Activated T-cell treated with anti-CD3 and anti-CD28 coated beads for 1 hour (primary cell): ENCODE results near the gene PTPMT1.

ENCODE experiments used
- DNase-seq: peaks from one replicate; pipeline ENCODE4 v3.0.0-alpha.2; 2020; ENCODE audit warnings: low read depth

The PTPMT1 gene

DNA sequence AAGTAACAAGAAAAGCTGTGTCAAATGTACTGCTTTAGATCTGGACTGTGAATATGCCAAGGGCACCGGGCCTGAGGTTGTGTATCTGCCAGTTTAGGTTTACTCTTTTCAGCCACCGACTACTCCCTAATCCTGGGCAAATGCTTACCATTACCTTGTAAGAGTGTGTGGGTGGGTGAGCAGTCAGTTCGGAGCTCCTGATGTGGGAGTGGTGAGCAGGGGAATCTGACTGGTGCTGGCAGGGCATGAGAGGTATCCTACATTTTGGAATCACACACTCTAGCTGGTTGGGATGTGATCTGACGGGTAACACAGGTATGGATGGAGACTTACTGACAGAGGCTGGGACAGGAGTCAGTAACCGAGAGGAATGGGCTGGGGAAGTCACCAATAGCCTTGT, 18.4 kb downstream of the PTPMT1 start:
- no peak for DNase-seq

DNA sequence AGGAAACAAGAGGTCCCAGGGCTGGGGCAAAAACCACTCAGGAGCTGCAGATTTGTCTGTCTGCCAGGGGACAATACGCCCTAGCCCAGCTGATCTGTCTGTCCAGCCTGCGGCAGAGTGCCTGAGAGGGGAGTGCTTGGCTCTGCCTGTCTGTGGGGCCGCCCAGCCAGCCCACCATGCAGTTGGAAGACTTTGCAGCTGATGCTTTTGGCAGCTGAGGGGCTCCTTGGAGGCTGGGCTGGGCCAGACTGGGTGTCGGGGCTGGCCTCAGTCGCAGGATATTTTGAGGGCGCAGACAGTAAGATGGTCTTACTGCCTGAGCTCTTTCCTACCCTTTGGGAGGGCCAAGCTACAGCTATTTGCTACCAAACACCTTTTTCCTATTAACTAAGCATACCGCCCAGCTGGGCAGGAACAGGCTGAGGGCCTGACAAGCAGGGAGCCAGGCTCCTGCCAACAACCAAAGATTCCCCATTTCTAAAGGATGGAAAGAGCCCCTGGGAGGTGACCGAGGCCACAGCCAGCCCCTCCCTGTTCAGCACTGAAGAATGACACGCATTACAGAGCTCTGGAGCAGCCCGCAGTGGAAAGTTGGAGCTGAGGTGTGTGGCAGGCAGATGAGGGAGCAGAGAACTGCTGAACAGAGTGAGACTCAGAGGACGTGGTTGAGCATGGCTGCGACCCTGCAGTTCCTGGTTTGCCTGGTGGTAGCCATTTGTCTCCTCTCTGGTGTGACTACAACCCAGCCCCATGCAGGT, 20.9 kb downstream of the PTPMT1 start, which contains the start of gene FAM180B:
FAM180B (plus strand) TSS at position 581 of the 758 bp plus-strand sequence; CDS start at position 672, 91 bp downstream.
- DNase-seq: no peak

GRCh38 chr11:47587039-47587716, 21.8 kb downstream of the PTPMT1 start:
- DNase-seq: no peak

- no peak for DNase-seq
Measured at GRCh38 chr11:47587723-47588326, 22.4 kb downstream of the PTPMT1 start.

DNA sequence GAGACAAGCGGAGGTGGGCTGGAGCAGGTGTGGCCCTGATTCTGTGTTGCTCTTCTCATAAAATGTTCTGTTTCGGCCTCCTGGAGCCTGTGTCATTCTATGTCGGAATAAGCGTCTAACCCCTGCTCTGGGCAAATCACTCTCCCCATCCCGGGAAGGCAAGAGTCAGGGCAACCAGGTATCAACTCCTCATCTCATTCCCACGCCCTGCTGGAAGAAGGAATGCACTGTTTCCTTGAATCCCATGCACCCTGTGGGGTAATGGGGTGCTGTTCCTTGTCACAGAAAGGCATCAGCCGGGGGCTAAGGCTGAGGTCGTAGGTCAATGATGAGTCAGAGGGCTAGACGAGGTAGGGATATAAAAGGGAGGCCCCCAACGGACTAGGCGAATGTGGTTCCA, 23.7 kb downstream of the PTPMT1 start:
- DNase-seq: no peak

DNA sequence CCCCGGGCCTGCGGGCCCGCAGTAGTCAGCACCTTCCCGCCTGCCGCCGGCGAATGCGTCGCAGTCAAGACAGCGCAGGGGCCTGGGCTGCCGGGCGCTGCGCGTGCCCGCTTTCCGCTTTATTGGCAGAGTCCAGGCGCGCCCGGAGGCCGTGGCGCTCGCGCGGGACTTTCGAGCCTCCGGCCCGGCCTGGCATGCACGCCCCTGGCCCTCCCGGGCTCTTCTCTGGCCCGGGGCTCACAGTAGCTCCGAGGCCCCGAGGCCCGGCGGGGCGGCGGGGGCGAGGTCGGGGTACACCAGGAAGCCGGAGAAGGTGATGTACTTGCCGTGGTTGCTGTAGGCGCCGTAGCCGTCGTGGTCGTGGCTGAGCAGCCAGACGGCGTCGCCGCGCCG, 24.2 kb downstream of the PTPMT1 start:
- no peak for DNase-seq

DNA sequence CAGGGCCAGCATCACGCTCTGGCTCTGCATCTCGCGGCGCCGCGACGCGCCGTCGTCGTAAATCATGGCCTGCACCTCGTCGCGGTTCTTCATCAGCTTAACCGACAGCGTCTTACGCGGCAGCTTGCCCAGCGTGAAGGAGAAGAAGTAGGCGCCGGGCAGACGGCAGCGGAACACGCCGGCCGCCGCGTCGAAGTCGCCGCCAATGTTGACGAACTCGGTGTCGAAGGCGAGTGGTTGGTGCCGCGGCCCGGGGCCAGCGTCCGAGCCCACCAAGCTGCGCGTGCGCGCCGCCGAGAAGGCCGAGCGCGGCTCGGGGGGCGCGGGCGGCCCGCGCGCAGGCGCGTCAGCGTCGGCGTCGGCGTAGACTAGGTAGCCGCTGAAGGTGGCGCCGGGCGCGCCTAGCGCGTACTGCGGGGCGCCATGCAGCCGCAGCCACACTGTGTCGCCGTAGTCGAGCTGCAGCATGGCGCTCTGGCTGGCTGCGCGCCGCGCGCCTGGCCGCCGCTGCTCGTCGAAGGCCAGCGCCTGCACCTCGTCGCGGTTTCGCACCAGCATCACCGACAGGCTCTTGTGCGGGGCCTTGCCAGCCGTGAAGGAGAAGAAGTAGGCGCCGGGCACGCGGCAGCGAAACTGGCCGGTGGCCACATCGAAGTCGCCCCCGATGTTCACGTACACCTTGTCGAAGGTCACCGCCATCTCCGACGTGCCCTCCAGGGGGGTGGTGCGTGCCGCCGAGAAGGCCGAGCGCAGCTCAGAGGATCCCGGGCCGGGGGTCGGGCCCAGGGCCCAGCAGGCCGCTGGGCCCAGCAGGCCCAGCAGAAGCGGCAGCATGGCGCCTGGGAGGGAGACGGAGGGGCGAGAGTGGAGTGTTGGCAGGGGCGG, 24.8 kb downstream of the PTPMT1 start:
- DNase-seq: no peak

DNA sequence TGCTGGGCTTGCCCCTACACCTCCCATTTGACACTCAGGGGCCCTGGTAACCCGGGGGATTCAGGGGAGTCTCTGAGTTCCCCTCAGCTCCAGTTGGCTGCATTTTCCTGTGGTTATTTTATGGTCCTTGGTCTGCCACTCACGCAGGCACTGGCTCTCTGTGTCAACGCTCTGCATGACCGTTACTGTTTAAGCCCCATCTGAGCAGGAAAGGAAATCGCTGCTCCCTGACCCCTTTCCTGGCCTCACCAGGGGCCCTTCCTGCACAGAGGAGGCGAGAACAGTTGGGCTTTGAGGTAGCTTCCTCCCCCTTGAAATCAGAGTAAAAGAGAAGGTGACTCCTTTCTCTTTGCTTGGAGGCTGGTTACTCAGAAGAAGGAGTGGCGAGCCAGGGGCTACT, 26.4 kb downstream of the PTPMT1 start:
- DNase-seq: no peak

- no peak for DNase-seq
Measured at GRCh38 chr11:47592251-47592650, 26.9 kb downstream of the PTPMT1 start.

- no peak for DNase-seq
Measured at GRCh38 chr11:47592970-47593369, 27.6 kb downstream of the PTPMT1 start.

DNA sequence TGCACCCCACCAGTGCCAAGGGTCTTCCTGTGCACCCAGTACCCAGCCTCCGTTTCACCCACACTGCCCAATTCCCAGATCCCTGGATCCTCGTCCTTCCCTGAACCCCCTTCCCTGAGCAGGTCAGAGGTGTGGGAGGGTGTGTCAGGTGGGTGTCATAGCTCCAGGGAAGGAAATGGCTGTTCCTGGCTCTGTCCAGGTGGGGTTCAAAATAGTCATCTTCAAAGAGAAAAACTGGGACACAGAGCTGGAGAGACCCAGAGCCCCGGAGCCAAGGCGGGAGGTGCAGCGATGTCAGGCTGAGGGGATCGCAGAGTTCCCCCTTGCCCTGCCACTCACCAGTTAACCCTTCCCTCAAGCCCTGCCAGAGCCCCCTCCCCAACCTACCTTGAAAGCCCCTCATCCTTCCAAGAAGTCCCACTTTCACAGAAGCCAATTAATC, 28.1 kb downstream of the PTPMT1 start:
- no peak for DNase-seq

DNA sequence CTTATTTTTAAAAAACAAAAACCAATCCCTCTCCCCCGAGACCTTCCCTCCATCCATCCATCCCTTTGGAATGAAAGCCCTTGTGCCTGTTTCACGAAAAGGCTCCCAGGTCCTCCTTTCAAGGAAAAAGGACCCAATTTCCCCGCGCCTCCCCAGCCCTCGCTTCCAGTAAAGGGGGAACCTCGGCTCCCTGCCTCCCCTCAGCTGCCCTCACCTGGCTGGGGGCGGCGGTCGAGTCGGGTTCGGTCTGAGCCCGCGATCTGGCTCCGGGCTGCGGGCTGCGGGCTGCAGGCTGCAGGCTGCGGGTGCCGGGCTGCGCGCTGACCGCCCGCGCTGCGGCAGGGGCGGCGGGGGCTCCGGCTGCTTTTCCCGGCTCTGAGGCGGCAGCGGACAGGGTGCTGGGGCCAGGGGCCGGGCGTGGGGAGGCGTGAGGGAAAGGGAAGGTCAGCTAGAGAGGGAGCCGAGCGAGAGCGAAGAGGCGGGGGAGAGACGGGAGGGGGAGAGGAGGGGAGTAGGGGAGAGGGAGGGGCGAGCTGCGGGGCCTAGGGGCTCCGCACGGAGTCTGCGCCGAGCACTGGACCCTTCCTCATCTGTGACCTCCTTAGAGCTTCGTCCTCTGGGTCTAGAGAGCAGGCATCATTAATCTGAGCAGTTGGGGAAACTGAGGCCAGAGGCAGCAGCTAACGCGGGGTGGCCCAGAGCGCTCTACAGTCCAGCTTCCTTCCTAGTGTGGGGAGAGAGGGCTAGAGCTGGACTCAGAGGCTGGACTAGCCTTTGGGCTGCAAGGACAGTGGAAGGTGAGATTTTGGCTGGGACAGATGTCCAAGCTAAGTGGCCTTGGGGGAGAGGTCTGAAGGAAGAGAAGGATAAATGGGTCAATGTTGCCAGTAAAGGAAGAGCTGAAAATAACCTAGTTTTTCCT, 28.8 kb downstream of the PTPMT1 start, which contains the start of gene C1QTNF4:
C1QTNF4 (minus strand) TSS at position 478 of the 922 bp plus-strand sequence. CDS start 3,601 bp downstream, outside the sequence.
- no peak for DNase-seq

DNA sequence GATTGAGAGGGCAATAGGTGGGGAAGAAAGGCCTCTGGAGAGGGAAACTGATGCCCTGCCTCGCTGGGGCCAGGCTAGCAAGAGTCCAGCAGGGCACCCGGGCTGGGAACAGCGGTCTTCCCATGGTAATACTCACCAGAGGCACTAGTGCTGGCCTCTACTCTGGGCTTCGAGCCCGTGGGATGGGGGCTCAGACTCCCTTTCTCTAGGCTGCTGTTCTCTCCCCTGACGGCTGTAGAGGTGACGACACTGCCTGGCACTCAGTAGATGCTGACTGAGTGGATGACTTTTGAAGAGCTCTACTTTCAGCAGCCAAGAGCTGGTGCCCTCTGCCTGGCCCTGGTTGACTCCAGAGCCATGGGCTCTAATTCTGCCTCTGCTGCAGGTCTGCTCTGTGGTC, 29.6 kb downstream of the PTPMT1 start:
- DNase-seq: no peak

- DNase-seq: no peak
Measured at GRCh38 chr11:47595967-47596366, 30.6 kb downstream of the PTPMT1 start.

- no peak for DNase-seq
Measured at GRCh38 chr11:47599902-47600301, 34.5 kb downstream of the PTPMT1 start.

GRCh38 chr11:47603295-47603694, 37.9 kb downstream of the PTPMT1 start:
- no peak for DNase-seq

DNA sequence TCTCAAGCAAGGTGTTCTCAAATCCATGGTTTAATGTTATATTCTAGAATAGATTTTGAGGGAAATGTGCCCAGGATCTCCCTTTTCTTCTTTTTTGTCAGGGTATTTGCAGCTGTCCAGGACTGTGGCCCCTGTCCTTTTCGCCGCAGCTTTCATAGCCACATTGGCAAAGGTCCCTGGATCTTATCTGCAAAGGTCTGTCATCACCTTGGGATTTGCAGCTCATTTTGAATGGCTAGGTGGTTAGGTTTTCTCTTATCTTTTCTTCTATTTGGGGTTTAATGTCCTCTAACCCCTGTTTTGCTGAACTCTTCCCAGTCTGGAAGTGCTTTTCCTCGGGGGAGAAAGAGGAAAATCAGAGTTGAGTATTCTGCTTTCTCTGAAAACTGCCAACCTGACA, 40.5 kb downstream of the PTPMT1 start:
- DNase-seq: no peak

DNA sequence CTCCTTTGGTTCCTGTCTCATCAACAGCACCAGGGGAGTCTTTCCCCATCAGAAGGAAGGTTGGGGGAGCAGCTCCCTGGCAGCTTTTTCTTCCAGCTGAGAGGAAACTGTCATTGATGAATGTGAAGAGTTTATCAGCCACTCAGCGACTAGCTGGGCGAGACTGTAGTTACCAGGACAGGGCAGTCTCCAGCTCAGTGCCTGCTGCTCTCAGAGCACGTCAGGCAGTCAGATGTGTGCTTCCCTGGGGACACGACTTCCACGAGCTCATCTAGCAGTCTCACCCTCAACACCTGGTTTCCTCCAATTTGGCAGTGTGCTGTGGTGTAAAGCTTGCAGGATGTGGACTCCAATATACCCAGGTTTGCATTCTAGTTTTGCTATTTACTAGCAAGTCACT, 41.3 kb downstream of the PTPMT1 start:
- no peak for DNase-seq

DNA sequence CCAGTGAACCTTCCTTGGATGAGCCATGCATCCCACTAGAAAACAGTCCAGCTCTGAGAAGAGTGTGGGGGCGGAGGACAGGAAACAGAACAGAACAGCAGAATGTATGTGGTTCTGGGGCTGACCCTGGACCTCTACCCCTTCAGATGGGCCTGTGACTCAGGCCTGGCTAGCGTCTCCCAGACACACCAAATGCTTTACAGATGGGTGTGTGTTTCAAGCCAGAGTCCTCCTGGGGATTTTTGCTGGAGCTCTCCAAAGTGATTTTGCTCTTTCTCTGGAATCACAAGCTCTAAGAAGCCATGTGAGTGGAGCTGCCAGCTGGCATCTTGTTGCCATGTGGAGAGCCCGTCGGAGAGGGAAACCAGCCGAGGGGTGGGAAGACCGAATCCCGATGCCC, 42.0 kb downstream of the PTPMT1 start:
- DNase-seq: no peak

DNA sequence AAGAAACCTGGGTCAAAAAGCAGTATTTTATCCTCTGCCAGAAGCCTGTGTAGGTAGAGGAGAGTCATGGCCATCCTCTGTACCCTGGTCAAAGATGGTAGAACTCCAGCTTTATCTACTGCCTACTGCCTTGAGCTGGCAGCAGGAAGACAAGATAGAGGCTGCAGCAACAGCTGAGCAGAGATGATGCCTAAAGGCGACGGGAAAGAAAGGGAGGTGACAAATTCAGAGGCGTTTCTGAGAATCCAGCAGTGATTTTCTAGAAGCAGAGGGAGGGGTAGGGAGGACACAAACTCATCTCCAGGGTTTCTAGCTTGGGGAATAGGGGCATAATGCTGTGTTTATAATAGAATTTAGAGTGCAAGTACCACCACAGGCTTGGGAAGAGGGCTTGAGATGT, 44.3 kb downstream of the PTPMT1 start:
- DNase-seq: no peak

DNA sequence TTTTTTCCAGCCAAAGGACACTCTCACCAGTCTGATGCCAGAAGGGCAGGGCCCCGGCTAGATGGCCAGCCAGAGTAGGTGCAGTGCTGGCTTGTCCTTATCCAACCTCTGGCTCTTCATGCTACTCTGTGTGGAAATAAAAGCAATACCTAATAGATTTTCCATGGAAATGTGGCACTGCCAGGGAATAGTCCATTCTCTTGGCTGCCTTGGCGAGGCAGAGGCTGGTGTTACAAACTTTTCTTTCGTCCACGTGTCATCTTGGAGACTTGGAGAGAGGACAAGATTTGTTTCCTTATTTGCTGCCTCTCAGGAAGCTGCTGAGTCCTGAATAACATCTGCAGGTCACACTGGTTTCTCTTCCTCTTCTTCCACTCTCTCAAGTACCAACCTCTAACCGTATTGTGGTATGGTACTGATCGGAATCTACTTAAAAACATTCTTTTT, 46.0 kb downstream of the PTPMT1 start:
- no peak for DNase-seq
